OCI-LY1 (cell line): Measurements from ENCODE around the gene IKZF3.

ENCODE experiments used
- CTCF ChIP-seq: fragments of 200-600 bp; sonication (generic), shearing (Covaris generic); IDR thresholded peaks from 2 replicates; pipeline ENCODE4 v1.5.1; 2017; ENCODE audit warnings: mild to moderate bottlenecking, antibody characterized with exemption, low read length, moderate library complexity, mixed read lengths
- EZH2 ChIP-seq: fragments of 200-600 bp; sonication (generic), shearing (Covaris generic); IDR thresholded peaks from 2 replicates; pipeline ENCODE4 v1.8.0; 2017; ENCODE audit warnings: borderline replicate concordance, mixed run types, mild to moderate bottlenecking, antibody characterized with exemption, low read length, moderate library complexity, mixed read lengths

GRCh38 chr17:39740357-39741111 lies 123.6 kb downstream of the IKZF3 start:
- no peak for TF ChIP-seq CTCF
- no peak for TF ChIP-seq EZH2
